ENCODE measurements around the gene SEC31B. TPM values are rescaled to one million over a fixed set of nuclear protein-coding genes. Genes with fewer than 3 reads are reported as not detected.

Gene SEC31B
- total RNA-seq, 2 experiments from 2014 or later: 58.3 to 59.3 TPM

- Mint-ChIP-seq H3K4me3 (no peak overlapping the region), H3K27ac (no peak overlapping the region), H3K9me3 (no peaks in the 10 kb centered on the region), H3K27me3 (ENCODE audit: low read depth) (no peaks in the 10 kb centered on the region), H3K4me1 (ENCODE audit: low read depth) (no peaks in the 10 kb centered on the region), H3K36me3 (ENCODE audit: low read depth) (no peaks in the 10 kb centered on the region)
- DNase-seq: no peak
- intact Hi-C loops (cut with micrococcal nuclease): no loop called here
- CTCF ChIA-PET: interaction anchor here (1.1 to 4.6 kb wide), 2 partner anchors 14 to 19 kb away, joined by 4 to 20 read pairs; no protein-coding TSS in a partner anchor
Measured at GRCh38 chr10:100468978-100469377, 50.7 kb downstream of the SEC31B start.

DNA sequence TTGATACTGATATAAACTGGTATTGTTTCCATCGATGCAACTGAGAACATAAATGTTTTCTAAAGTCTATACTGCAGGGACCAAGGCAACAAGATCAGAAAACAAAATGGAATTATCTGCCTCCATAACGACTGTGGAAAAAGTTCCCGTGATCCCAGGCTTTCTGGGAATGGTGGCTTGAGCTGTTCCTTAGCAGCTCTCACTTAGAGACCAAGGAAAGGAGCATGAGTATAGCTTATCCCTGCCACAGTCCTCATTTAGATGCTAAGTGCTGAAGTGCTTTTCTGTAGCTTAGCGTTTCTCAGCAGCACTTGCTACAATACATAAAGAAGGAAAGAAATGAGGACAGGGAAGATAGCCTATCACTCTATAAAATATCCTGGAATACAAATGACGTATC lies 51.3 kb downstream of the SEC31B start:
- no peak for DNase-seq
- intact Hi-C loops (cut with micrococcal nuclease): no loop called here
- no peaks in the 10 kb centered on the region for H3K9me3 Mint-ChIP-seq
- H3K27me3 Mint-ChIP-seq (ENCODE audit: low read depth): no peaks in the 10 kb centered on the region
- no peaks in the 10 kb centered on the region for H3K4me1 Mint-ChIP-seq (ENCODE audit: low read depth)
- CTCF ChIA-PET: interaction anchor here (4.6 kb wide), 1 partner anchor 15 kb away, joined by 20 read pairs; no protein-coding TSS in a partner anchor
- no peak overlapping the region for H3K4me3 Mint-ChIP-seq
- no peak overlapping the region for H3K27ac Mint-ChIP-seq
- H3K36me3 Mint-ChIP-seq (ENCODE audit: low read depth): no peaks in the 10 kb centered on the region

- no peaks in the 10 kb centered on the region for H3K27me3 Mint-ChIP-seq (ENCODE audit: low read depth)
- intact Hi-C loops (cut with micrococcal nuclease): no loop called here
- CTCF ChIA-PET: no interaction called here
- H3K36me3 Mint-ChIP-seq (ENCODE audit: low read depth): no peaks in the 10 kb centered on the region
- no peak for DNase-seq
- H3K4me1 Mint-ChIP-seq (ENCODE audit: low read depth): no peaks in the 10 kb centered on the region
- H3K27ac Mint-ChIP-seq: no peak within 1 kb of the TSS
- no peak within 1 kb of the TSS for H3K4me3 Mint-ChIP-seq
- no peaks in the 10 kb centered on the region for H3K9me3 Mint-ChIP-seq
Measured at GRCh38 chr10:100462709-100463108, 57.0 kb downstream of the SEC31B start, which contains the start of gene WNT8B. Gene WNT8B, plus strand, starts transcription at chr10:100463009. Its CDS starts 160 bp downstream, at chr10:100463169.

DNA sequence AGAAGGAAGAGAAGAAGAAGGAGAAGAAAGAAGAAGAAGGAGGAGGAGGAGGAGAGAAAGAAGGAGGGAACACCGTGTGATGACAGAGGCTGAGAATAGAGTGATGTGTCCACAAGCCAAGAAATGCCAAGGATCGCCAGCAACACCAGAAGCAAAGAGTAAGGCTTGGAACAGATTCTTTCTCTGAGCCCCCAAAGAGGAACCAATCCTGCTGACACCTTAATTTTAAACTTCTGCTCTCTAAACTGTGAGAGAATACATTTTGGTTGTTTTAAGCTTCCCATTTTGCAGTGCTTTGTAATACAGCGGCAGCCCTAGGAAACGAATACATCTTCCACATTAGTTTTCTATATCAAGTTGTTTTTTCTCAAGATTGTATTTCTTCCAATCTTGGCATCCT lies 70.7 kb downstream of the SEC31B start:
- DNase-seq: no peak
- Mint-ChIP-seq H3K27me3 (ENCODE audit: low read depth) (peaks cover 4% of the 10 kb centered on the region), H3K27ac (no peak overlapping the region), H3K9me3 (no peaks in the 10 kb centered on the region), H3K4me1 (ENCODE audit: low read depth) (no peaks in the 10 kb centered on the region), H3K36me3 (ENCODE audit: low read depth) (no peaks in the 10 kb centered on the region), H3K4me3 (no peak overlapping the region)
- intact Hi-C loops (cut with micrococcal nuclease): no loop called here
- CTCF ChIA-PET: interaction anchor here (1.5 kb wide), 1 partner anchor 70 kb away, joined by 9 read pairs; the partner anchor contains the start of gene SEC31B

- H3K4me3 Mint-ChIP-seq: no peak overlapping the region
- no peak overlapping the region for H3K27ac Mint-ChIP-seq
- intact Hi-C loops (cut with micrococcal nuclease): no loop called here
- CTCF ChIA-PET: interaction anchor here (1.5 kb wide), 1 partner anchor 71 kb away, joined by 9 read pairs; the partner anchor contains the start of gene SEC31B
- no peak for DNase-seq
- no peaks in the 10 kb centered on the region for H3K36me3 Mint-ChIP-seq (ENCODE audit: low read depth)
- peaks cover 4% of the 10 kb centered on the region for H3K27me3 Mint-ChIP-seq (ENCODE audit: low read depth)
- H3K9me3 Mint-ChIP-seq: no peaks in the 10 kb centered on the region
- H3K4me1 Mint-ChIP-seq (ENCODE audit: low read depth): no peaks in the 10 kb centered on the region
Measured at GRCh38 chr10:100447663-100448062, 72.0 kb downstream of the SEC31B start.

- CTCF ChIA-PET: interaction anchor here (0.9 to 1.6 kb wide), 3 partner anchors 12 to 72 kb away, joined by 3 to 4 read pairs (median 3); no protein-coding TSS in a partner anchor
- H3K4me3 Mint-ChIP-seq: no peak overlapping the region
- no peaks in the 10 kb centered on the region for H3K36me3 Mint-ChIP-seq (ENCODE audit: low read depth)
- H3K27ac Mint-ChIP-seq: no peak overlapping the region
- no peaks in the 10 kb centered on the region for H3K9me3 Mint-ChIP-seq
- no peak for DNase-seq
- H3K27me3 Mint-ChIP-seq (ENCODE audit: low read depth): no peaks in the 10 kb centered on the region
- H3K4me1 Mint-ChIP-seq (ENCODE audit: low read depth): no peaks in the 10 kb centered on the region
- intact Hi-C loops (cut with micrococcal nuclease): no loop called here
Measured at GRCh38 chr10:100446130-100446761, 73.4 kb downstream of the SEC31B start.

GRCh38 chr10:100442548-100442947 lies 77.1 kb downstream of the SEC31B start:
- H3K4me1 Mint-ChIP-seq (ENCODE audit: low read depth): no peaks in the 10 kb centered on the region
- intact Hi-C loops (cut with micrococcal nuclease): no loop called here
- no peaks in the 10 kb centered on the region for H3K36me3 Mint-ChIP-seq (ENCODE audit: low read depth)
- H3K4me3 Mint-ChIP-seq: no peak overlapping the region
- CTCF ChIA-PET: interaction anchor here (2.2 kb wide), 1 partner anchor 66 kb away, joined by 9 read pairs; no protein-coding TSS in a partner anchor
- H3K27me3 Mint-ChIP-seq (ENCODE audit: low read depth): no peaks in the 10 kb centered on the region
- H3K27ac Mint-ChIP-seq: no peak overlapping the region
- H3K9me3 Mint-ChIP-seq: no peaks in the 10 kb centered on the region
- DNase-seq: no peak

GRCh38 chr10:100438674-100439315 lies 80.9 kb downstream of the SEC31B start:
- intact Hi-C loops (cut with micrococcal nuclease): loop anchor here (10.0 kb wide), 1 partner anchor 306 kb away; the partner anchor contains the start of gene PAX2
- no peaks in the 10 kb centered on the region for H3K36me3 Mint-ChIP-seq (ENCODE audit: low read depth)
- H3K9me3 Mint-ChIP-seq: no peaks in the 10 kb centered on the region
- H3K27ac Mint-ChIP-seq: no peak overlapping the region
- CTCF ChIA-PET: interaction anchor here (0.6 to 3.6 kb wide), 7 partner anchors 37 to 102 kb away, joined by 3 to 14 read pairs (median 8); no protein-coding TSS in a partner anchor
- H3K4me1 Mint-ChIP-seq (ENCODE audit: low read depth): no peaks in the 10 kb centered on the region
- DNase-seq: no peak
- no peak overlapping the region for H3K4me3 Mint-ChIP-seq
- no peaks in the 10 kb centered on the region for H3K27me3 Mint-ChIP-seq (ENCODE audit: low read depth)

Other genes starting within 250 kb of the SEC31B start
- 10 to 100 TPM; 68.5 to 69.1 TPM for gene BLOC1S2, start 233.2 kb downstream of the SEC31B start, total RNA-seq
- not detected for gene PKD2L1, start 189.6 kb downstream of the SEC31B start, total RNA-seq
- gene SCD, start 172.6 kb downstream of the SEC31B start, total RNA-seq: 100 to 1,000 TPM; 161 to 169 TPM
- under 1 TPM; 0.91 to 0.96 TPM for gene WNT8B, start 56.9 kb downstream of the SEC31B start, total RNA-seq
- 100 to 1,000 TPM; 427 to 442 TPM for gene NDUFB8, start 10.0 kb upstream of the SEC31B start, total RNA-seq
- gene HIF1AN, start 16.1 kb upstream of the SEC31B start, total RNA-seq: 10 to 100 TPM; 34.6 to 38.4 TPM
- not detected for gene PAX2, start 225.7 kb upstream of the SEC31B start, total RNA-seq